HG03571 (cell line): ENCODE results near the gene COPB2.
"Not testable (repeated sequence)": the region's sequence is repeated elsewhere in the genome, so short reads cannot be mapped to it uniquely, and the experiment has no call there.

Source experiments
- ATAC-seq: cut with Tn5 transposase; IDR thresholded peaks from one replicate; pipeline ENCODE4 v1.9.1; 2021; ENCODE audit not compliant: unreplicated experiment

Gene COPB2

GRCh38 chr3:139380575-139380974 is 8.9 kb downstream of the COPB2 start:
- ATAC-seq: no peak

- ATAC-seq: no peak
These were observed 10.7 kb downstream of the COPB2 start for GRCh38 chr3:139378587-139379241.

GRCh38 chr3:139377378-139377777 is 12.1 kb downstream of the COPB2 start:
- ATAC-seq: no peak

GRCh38 chr3:139374099-139374498 is 15.3 kb downstream of the COPB2 start:
- ATAC-seq: no peak

- no peak for ATAC-seq
These were observed 24.9 kb downstream of the COPB2 start for GRCh38 chr3:139364549-139364948.

GRCh38 chr3:139361276-139361675 is 28.2 kb downstream of the COPB2 start:
- no peak for ATAC-seq

- no peak for ATAC-seq
These were observed 30.4 kb downstream of the COPB2 start for GRCh38 chr3:139358841-139359562.

- ATAC-seq: no peak
These were observed 31.5 kb downstream of the COPB2 start for GRCh38 chr3:139357899-139358298.

GRCh38 chr3:139355891-139356290 is 33.6 kb downstream of the COPB2 start:
- ATAC-seq: no peak

- no peak for ATAC-seq
These were observed 34.0 kb downstream of the COPB2 start for GRCh38 chr3:139355476-139355875.

- no peak for ATAC-seq
These were observed 34.8 kb downstream of the COPB2 start for GRCh38 chr3:139354661-139355060.

- no peak for ATAC-seq
These were observed 35.4 kb downstream of the COPB2 start for GRCh38 chr3:139353920-139354556.

- no peak for ATAC-seq
These were observed 42.7 kb downstream of the COPB2 start for GRCh38 chr3:139346771-139347170.

GRCh38 chr3:139343895-139344856 is 45.3 kb downstream of the COPB2 start, which contains the start of gene MRPS22:
Gene MRPS22, plus strand, starts transcription at chr3:139344020. Its CDS starts 7 bp downstream, at chr3:139344027.
- peak; percentile 97 for ATAC-seq

- no peak for ATAC-seq
These were observed 47.4 kb downstream of the COPB2 start for GRCh38 chr3:139342054-139342453.

GRCh38 chr3:139340784-139341183 is 48.7 kb downstream of the COPB2 start:
- no peak for ATAC-seq

- no peak for ATAC-seq
These were observed 50.1 kb downstream of the COPB2 start for GRCh38 chr3:139339219-139339906.

GRCh38 chr3:139338405-139338804 is 51.0 kb downstream of the COPB2 start:
- ATAC-seq: no peak

GRCh38 chr3:139334675-139335074 is 54.8 kb downstream of the COPB2 start:
- not testable (repeated sequence) for ATAC-seq

- no peak for ATAC-seq
These were observed 57.4 kb downstream of the COPB2 start for GRCh38 chr3:139332092-139332491.
